Stimulated activated naive CD8-positive, alpha-beta T cell treated with anti-CD3 and anti-CD28 coated beads, Interleukin-15, Interleukin-2, amounts not matched to agents 100 U/mL and 50 U/mL, for 24 hours (primary cell): ENCODE measurements around the gene MORC2.

ENCODE experiments used
- ATAC-seq: fragments of 150-1000 bp; cut with Tn5 transposase; one replicate; pipeline ENCODE4 v1.10.0; 2021
- DNase-seq: peaks from one replicate; pipeline ENCODE4 v3.0.0; 2021

Gene MORC2

DNA sequence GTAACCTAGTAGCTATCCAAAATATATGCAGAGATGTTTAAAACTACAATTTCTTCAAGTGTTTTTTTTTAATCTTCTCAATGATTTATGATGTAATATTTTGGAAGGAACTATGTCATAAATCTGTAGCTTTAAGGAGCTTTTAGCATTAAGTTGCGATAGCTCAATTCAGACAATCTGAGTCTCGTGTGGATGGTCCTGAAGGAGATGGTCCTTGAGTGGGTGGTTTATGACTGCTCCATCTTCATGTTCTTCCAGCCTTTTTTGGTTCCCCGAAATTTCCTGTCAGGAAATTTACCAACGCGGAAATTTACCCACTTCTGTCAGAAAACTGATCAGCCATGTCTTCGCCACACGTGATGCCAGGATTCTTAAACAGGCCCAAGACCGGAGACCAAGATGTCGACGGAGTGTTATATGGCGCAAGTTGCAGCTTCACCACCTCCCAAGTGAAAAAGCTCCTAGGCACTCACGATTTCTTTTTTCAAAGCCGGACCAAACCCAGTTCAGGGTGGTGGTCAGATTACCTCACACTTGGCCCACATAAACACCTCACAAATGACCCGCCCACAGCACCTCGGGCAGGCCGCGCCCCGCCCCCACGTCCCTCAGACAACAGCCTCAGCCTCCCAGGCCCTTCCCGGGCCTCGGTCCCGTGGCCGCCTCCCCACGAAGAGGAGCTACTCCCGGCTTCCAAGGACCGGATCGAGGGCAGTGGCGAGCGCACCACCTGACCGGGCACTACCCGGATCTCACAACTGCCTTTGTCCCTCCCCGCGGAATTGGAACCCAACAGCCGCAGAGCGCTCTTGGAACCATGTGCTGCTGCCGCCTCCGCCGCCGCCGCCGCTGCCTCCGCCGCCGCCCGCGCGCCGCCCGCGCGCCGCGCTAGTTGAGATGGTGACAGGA lies at the start of gene MORC2:
MORC2 (minus strand) TSS at position 760 of the 909 bp plus-strand sequence. CDS start 885 bp downstream, outside the sequence.
- DNase-seq (no peak), ATAC-seq (peak; percentile 2)

- ATAC-seq: no peak
- DNase-seq: no peak
Measured at GRCh38 chr22:31005535-31005934, 37.0 kb upstream of the MORC2 start.

DNA sequence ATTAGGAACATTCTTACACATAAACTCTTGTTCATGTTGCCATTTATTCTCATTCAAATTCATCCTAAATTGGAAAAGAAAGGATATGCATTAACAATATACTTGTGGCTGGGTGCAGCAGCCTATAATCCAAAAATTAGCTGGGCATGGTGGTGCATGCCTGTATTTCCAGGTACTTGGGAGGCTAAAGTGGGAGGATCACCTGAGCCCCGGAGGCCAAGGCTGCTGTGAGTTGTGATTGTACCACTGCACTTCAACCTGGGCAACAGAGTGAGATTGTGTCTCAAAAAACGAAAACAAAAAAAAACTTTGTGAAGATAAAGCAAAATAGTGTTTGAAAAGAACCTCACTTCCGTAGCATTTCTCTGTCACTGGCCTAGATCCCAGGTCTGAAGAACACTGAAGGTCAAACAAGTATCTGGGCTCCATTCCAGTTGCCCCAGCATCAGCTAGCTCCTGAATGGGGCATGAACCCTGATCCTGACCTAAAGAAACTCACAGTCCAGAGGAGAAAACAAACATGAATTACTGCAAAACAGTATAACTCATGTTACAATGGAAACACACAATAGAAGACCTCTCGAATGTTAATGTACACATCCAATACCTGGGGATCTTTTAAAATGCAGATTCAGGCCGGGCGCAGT lies 32.7 kb upstream of the MORC2 start:
- DNase-seq (no peak), ATAC-seq (no peak)

DNA sequence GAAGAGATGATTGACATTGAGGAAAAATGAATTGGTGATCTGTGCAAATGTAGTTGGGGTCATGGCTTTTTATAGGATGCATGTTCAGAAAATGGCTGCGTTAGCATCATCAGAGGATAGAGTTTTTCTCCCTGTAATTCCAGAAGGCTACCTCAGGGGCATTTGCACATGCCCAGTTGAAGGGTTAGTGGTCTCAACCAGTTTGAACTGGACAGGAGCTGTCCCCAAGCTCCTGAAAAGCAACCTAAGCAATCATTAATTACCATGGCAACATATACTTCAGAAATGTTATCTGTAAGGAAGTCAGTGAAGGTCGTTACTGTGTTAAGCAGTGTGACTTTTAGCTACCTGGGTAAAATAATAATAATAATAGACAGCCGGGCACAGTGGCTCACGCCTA lies 29.8 kb upstream of the MORC2 start:
- ATAC-seq (no peak), DNase-seq (no peak)

GRCh38 chr22:30996462-30996861 lies 27.9 kb upstream of the MORC2 start:
- ATAC-seq: no peak
- DNase-seq: no peak

DNA sequence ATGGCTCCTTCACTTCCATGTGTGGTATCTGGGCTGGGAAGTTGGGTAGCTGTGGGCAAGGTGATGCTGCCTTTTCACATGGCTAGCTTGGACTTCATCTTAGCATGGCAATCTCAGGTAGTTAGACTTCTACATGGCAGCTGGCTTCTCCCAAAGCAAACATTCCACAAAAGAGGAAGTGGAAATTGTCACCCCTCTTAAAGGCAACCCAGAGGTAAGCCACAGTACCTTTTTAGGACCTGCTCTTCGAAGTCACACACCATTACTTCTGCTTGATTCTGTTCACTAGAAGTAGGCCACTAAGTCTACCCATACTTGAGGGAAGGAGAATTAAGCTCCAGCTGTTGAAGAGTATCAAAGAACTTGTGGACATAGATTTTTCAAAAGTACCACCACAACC lies 26.4 kb upstream of the MORC2 start:
- DNase-seq: no peak
- ATAC-seq: no peak

GRCh38 chr22:30992565-30992964 lies 24.0 kb upstream of the MORC2 start:
- ATAC-seq: no peak
- no peak for DNase-seq

- ATAC-seq (no peak), DNase-seq (no peak)
Measured at GRCh38 chr22:30990690-30991089, 22.1 kb upstream of the MORC2 start.

DNA sequence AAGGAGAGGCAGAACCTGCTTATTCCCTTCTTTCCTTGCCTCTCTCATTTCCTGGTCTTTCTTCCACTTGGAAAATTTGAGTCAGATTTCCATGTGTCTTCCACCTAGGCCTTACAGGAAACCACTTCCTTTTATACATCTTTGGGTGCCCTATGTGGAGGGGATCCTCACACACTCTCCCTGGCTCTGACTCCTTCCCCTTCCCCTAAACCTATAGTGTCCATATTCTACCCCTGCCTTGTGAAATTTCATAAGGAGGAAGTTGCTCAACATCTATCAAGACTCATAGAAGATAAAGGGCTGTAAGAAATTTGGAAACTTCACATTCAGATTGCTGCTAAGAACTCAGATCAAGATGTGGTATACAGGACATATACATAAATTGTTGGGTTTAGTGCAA lies 20.9 kb upstream of the MORC2 start:
- ATAC-seq: no peak

GRCh38 chr22:30985561-30986208 lies 17.1 kb upstream of the MORC2 start:
- ATAC-seq (no peak), DNase-seq (no peak)

More for the DNA sequence above, 20.9 kb upstream of the MORC2 start:
- DNase-seq: no peak

DNA sequence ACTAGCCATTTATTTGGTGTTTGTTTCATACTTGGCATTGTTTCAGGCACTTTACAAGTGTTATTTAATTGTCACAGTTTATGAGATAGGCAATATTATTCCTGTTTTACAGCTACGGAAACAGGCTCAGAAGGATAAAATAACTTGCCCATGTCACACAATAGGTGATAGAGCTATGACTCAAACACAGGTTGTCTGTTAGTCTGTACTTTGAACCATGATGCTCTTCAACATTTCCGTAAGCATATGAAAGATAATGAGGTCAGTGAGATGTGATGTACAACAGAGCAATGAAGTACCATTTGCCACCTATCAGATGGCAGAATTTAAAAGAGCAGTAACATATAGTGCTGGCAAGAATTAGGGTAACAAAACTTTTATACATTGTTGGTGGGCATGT lies 15.7 kb upstream of the MORC2 start:
- ATAC-seq (no peak), DNase-seq (no peak)

GRCh38 chr22:30982512-30982911 lies 13.9 kb upstream of the MORC2 start:
- ATAC-seq: no peak
- DNase-seq: no peak

- DNase-seq: no peak
- ATAC-seq: peak; percentile 49
Measured at GRCh38 chr22:30979932-30980331, 11.4 kb upstream of the MORC2 start.

DNA sequence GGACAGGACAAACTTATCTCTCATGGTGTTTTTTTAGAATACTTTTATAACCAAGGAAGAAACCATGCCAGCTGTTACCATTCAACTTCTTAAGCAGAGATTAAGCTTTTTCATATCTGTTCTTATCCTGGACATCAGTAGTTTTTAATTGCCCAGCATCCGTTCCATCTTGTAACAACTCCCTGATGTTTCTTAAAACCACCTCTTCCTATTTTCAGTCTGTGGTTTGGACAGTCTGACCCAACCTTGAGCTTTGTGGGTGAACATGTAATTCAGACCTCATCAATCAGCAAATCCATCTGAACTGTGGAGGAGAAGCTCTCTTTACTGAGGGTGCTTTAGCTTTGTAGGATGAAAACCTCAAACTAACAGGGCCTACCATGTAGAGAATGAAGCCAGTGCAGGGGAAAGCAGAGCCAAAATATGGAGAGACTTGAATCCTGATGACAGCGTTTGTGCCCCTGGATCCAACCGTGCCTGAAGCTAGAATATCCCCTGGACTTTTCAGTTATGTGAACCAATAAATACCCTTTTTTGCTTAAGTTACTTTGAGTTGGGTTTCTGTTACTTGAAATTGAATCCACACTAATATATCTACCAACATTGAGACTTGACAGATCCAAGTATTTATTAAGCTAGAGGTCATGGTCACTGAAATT lies 9.9 kb upstream of the MORC2 start:
- ATAC-seq: no peak
- DNase-seq: no peak

DNA sequence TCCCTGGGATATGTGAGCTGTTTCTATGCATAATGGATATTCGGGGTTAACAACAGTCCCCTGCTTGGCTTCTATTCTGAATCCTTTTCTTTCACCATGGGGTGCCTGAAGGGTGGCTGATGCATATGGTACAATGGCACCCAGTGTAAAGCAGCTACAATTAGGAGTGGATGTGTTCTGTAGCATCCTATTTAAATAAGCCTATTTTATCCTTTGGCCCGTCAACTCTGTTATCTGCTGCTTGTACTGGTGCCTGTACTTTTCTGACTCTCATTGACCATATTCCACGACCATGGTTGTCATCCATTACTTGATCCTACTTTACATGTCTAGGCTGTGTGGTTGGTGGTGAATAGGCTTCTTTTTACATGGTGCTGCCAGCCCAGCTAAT lies 1.8 kb upstream of the MORC2 start:
- ATAC-seq: no peak
- no peak for DNase-seq

DNA sequence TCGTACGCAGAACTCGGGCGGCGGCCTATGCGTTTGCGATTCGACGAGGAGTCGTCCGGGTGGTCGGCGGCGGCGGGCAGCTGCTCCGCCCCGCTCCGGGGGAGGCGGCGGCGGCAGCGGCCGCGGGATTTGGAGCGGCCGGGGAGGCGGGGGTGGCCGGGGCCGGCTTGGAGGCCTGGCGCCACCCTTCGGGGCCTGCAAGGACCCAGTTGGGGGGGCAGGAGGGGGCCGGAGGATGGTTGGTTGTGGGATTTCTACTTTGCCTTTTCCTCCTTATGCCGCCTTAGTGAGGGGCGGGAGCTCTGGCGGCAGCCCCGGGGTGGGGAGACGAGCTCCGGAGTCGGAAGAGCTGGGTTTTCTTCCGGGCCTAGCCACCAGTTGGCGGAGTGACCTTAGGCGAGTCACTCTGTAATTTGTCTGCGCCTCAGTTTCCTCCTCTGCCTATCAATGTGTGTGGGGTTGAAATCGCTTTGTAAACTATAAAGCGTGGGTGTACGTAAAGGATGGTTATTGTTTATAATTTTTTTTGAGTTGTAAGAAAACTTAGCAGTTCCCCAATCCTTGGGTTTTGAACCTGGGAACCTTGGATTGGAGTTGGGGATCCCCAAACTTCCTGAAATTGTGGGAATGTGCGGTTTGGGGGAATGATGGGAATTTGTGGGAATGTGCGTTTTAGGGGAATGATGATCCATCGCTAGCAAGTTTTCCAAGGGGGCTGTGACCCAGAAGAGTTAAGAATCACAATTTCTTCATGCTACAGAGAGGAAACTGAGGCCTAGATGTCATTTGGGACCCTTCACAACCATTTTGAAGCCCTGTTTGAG lies 1.2 kb upstream of the MORC2 start:
- ATAC-seq: peak; percentile 21
- DNase-seq: peak; percentile 45

- peak; percentile 92 for ATAC-seq
Measured at GRCh38 chr22:30968924-30969531, 454 bp upstream of the MORC2 start, which contains the start of gene TUG1. Gene TUG1 (plus strand): TSS chr22:30969265.

DNA sequence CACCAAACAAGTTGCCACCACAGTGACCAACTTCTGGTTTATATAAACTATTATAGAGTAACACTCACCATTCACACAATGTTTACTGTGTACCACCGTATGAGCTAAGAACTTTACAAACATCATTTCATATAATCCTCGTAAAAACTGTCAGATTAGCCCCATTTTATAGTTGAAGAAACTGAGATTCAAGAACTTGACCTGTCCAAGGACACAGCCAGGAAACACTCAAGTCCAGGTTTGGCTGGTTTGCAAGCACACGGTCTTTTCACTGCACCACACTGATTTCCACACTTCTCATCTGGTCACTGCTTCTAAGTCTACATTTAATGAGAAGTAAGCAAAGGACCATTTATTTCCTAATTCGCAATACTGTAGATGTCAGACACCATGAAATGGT lies 3.7 kb downstream of the MORC2 start:
- no peak for ATAC-seq
- DNase-seq: no peak

More at GRCh38 chr22:30968924-30969531, 454 bp upstream of the MORC2 start, which contains the start of gene TUG1:
- peak; percentile 97 for DNase-seq

GRCh38 chr22:30955153-30955552 lies 13.4 kb downstream of the MORC2 start:
- no peak for DNase-seq
- no peak for ATAC-seq

DNA sequence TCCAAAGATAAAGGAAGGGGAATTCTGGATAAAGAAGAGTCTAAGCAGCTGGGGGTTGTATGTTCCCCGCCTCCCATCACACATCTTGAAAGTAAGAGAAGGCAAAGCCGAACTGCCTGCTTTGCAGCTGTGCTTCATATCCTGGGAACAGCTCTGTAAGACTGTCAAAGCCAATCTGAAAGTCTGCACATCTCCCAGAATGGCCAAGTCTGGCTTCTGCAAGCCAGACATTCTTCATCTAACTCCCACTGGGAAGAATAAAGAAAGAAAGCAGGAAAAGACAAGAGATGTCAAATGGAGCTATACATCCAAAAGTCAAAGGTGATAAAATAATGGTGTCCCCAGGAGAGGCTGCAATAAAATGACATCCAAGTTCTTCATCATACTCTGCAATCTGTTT lies 15.4 kb downstream of the MORC2 start:
- ATAC-seq (no peak), DNase-seq (no peak)
